ENCODE measurements around the gene ESPN. TPM values are rescaled to one million over a fixed set of nuclear protein-coding genes. Genes with fewer than 3 reads are reported as not detected.
"Not testable (repeated sequence)": the region's sequence is repeated elsewhere in the genome, so short reads cannot be mapped to it uniquely, and the experiment has no call there.

Gene ESPN
- total RNA-seq, 4 donors from 2014 or later, result 0.60 to 6.1 (median 1.7) TPM

- DNase-seq (ENCODE audit: low spot score in 2 of 2), result no peak
- H3K36me3 ChIP-seq, result no peaks in the 10 kb centered on the region
- H3K27me3 ChIP-seq, result peaks cover 0 to 32% of the 10 kb centered on the region in 2 donors
- TF ChIP-seq CTCF (IDR thresholded peaks at IDR 0.05), result no peak
- TF ChIP-seq POLR2A (IDR thresholded peaks at IDR 0.05), result no peak
- no peak for TF ChIP-seq EP300 (IDR thresholded peaks at IDR 0.05)
- no peak overlapping the region for H3K27ac ChIP-seq
- H3K4me1 ChIP-seq, result peaks cover 0 to 16% (median under 1%) of the 10 kb centered on the region in 4 donors
- H3K9me3 ChIP-seq, result no peaks in the 10 kb centered on the region
- 49 to 55% methylated on average over 11 to 15 of the region's 15 CpGs for WGBS, 2 donors
- H3K4me3 ChIP-seq, result no peak overlapping the region
Measured at GRCh38 chr1:6435129-6435528, 10.6 kb downstream of the ESPN start.

- TF ChIP-seq CTCF (IDR thresholded peaks at IDR 0.05), result no peak
- TF ChIP-seq POLR2A (IDR thresholded peaks at IDR 0.05), result no peak
- no peak for TF ChIP-seq EP300 (IDR thresholded peaks at IDR 0.05)
- 63 to 82% methylated on average over 3 of the region's 3 CpGs for WGBS, 2 donors
- no peak for DNase-seq (ENCODE audit: low spot score in 2 of 2)
- Histone ChIP-seq H3K27ac (no peak overlapping the region), H3K4me3 (no peak overlapping the region), H3K36me3 (no peaks in the 10 kb centered on the region), H3K27me3 (peaks cover 0 to 31% of the 10 kb centered on the region in 2 donors), H3K9me3 (no peaks in the 10 kb centered on the region), H3K4me1 (peaks cover 0 to 20% (median 3%) of the 10 kb centered on the region in 4 donors)
Measured at GRCh38 chr1:6435547-6435946, 11.0 kb downstream of the ESPN start.

- peaks cover 0 to 24% (median 3%) of the 10 kb centered on the region in 4 donors for H3K4me1 ChIP-seq
- not testable (repeated sequence) for H3K36me3 ChIP-seq; DNase-seq (ENCODE audit: low spot score in 2 of 2); H3K27ac ChIP-seq; H3K4me3 ChIP-seq; H3K9me3 ChIP-seq
- H3K27me3 ChIP-seq, result peaks cover 0 to 33% of the 10 kb centered on the region in 2 donors
- 80 to 84% methylated on average over 3 of the region's 3 CpGs for WGBS, 2 donors
Measured at GRCh38 chr1:6436277-6436676, 11.7 kb downstream of the ESPN start.

- DNase-seq (ENCODE audit: low spot score in 2 of 2); H3K36me3 ChIP-seq; H3K9me3 ChIP-seq; H3K4me3 ChIP-seq: not testable (repeated sequence)
- 48 to 52% methylated on average over 19 to 22 of the region's 22 CpGs for WGBS, 2 donors
- Histone ChIP-seq H3K4me1 (peaks cover 0 to 24% (median 3%) of the 10 kb centered on the region in 4 donors), H3K27ac (peak overlapping the region in 1 of 4 donors; percentile 72), H3K27me3 (peaks cover 0 to 39% of the 10 kb centered on the region in 2 donors)
- peak; percentile 23 to 42 (median 37) for TF ChIP-seq CTCF (IDR thresholded peaks at IDR 0.05)
- TF ChIP-seq EP300 (IDR thresholded peaks at IDR 0.05), result peak in 1 of 2 donors; percentile 33
Measured at GRCh38 chr1:6437012-6437700, 12.6 kb downstream of the ESPN start.

- peak; percentile 42 to 70 for DNase-seq (ENCODE audit: low spot score in 2 of 2)
- no peaks in the 10 kb centered on the region for H3K36me3 ChIP-seq
- H3K4me3 ChIP-seq, result no peak overlapping the region
- peaks cover 0 to 41% of the 10 kb centered on the region in 2 donors for H3K27me3 ChIP-seq
- peak overlapping the region in 1 of 4 donors; percentile 72 for H3K27ac ChIP-seq
- no peaks in the 10 kb centered on the region for H3K9me3 ChIP-seq
- WGBS, 2 donors, result 20 to 30% methylated on average over 5 of the region's 5 CpGs
- TF ChIP-seq EP300 (IDR thresholded peaks at IDR 0.05) (no peak), CTCF (IDR thresholded peaks at IDR 0.05) (peak; percentile 82 to 98 (median 95))
- H3K4me1 ChIP-seq, result peaks cover 0 to 24% (median 3%) of the 10 kb centered on the region in 4 donors
Measured at GRCh38 chr1:6438047-6438525, 13.5 kb downstream of the ESPN start.
